Ammon's horn (tissue), 1 donor: ENCODE measurements around the gene CNTN4.

Experiments
- DNase-seq: peaks from one replicate; pipeline ENCODE4 v3.0.0-alpha.2; 2016; ENCODE audit warnings: low spot score

Gene CNTN4

DNA sequence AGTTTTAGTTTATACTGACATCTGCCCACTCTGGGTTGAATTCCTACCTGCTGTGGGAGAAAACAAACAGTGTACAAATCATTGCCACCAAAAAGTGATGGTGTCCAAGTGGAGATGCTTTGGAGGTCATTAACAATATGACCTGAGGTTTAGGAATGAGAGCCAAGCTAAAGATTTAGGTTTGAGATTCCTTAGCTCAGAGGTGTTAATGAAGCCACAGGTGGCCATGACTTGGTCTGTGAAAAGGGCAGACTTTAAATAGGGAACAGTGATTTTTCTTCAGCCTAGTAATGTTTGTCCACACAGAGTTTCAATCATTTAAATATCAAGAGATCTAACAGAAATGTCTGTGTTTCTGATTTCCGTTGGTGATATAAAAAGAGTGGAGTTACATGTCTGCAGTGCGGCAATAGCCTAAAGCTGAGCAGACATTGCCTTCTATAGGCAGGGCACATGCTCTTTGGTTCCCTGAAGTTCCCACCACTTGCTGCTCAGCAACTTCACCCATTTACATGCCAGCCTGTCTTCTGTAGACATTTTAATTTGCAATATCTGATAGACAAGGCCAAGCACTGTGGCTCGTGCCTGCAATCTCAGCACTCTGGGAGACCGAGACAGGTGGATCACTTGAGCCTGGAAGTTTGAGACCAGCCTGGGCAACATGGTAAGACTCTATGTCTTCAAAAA, 588.3 kb downstream of the CNTN4 start:
- no peak for DNase-seq

DNA sequence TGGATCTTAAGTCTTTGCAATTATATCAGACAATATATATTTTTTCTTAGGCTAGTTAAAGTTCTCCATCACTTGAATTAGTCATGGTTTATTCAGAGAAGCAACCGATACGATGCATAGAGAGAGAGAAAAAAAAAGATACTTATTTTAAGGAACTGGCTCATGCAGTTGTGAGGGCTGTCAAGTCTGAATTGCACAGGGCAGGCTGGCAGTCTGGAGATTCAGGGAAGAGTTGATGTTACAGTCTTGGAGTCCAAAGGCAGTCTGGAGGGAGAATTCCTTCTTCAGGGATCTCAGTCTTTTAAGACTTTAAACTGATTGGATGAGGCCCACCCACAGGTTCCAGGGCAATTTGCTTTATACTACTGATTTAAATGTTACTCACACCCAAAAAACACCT, 598.9 kb downstream of the CNTN4 start:
- no peak for DNase-seq

GRCh38 chr3:2701471-2701870, 602.8 kb downstream of the CNTN4 start:
- no peak for DNase-seq

- no peak for DNase-seq
Observed at GRCh38 chr3:2706144-2706835, 607.6 kb downstream of the CNTN4 start.

GRCh38 chr3:2706836-2707210, 608.2 kb downstream of the CNTN4 start:
- DNase-seq: no peak

- no peak for DNase-seq
Observed at GRCh38 chr3:2711081-2711480, 612.4 kb downstream of the CNTN4 start.

- DNase-seq: no peak
Observed at GRCh38 chr3:2713923-2714322, 615.3 kb downstream of the CNTN4 start.

DNA sequence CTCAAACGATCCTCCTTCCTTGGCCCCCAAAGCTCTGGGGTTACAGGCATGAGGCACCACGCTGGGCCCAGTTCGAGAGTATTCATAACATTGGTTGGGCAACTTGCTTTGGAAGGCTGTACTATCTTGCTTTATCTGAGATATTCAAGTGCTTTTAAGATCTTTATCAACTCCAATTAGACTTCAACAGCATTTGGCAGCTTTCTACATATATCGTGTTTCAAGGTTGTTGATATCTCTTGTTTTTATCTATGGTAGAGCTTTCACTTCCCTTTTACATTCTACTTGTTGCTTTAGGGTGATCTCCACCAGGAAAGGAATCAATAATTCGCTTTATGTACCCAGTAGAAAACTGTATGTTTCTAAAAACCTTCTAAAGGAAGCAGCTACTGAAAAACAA, 616.2 kb downstream of the CNTN4 start:
- DNase-seq: no peak

- no peak for DNase-seq
Observed at GRCh38 chr3:2727101-2727500, 628.4 kb downstream of the CNTN4 start.

DNA sequence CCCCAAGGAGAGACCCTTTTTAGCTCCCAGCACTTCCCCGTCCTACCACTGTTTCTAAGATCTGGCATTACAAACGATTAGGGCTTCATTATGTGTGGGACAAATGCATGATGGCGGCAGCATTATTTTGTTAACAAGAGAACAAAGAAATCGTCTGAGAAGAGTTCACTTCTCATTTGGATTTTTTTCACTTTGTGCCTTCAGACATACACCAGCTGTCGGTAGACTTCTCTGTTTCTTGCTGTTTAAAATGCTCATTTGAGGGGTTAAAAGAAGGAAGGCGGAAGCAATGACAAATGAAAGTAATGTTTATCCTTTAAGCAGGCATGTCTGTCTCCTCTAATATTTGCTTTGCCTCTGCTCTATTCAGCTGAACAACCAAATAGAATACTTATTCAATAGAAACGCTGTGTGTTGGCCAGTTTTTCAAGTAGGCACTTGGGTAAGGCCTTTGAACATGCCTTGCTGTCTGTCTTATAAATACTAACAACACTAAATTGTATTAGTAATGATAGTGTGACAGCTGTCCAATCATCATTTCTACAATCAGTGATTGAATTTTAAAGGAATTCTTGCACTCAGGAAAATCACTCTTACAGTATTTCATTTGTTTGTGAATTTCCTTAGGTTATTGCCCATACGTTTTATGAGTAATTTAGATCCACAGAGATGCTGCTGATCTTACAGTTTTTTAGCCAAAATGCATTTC, 629.1 kb downstream of the CNTN4 start:
- DNase-seq: no peak

GRCh38 chr3:2731843-2732242, 633.2 kb downstream of the CNTN4 start:
- no peak for DNase-seq

DNA sequence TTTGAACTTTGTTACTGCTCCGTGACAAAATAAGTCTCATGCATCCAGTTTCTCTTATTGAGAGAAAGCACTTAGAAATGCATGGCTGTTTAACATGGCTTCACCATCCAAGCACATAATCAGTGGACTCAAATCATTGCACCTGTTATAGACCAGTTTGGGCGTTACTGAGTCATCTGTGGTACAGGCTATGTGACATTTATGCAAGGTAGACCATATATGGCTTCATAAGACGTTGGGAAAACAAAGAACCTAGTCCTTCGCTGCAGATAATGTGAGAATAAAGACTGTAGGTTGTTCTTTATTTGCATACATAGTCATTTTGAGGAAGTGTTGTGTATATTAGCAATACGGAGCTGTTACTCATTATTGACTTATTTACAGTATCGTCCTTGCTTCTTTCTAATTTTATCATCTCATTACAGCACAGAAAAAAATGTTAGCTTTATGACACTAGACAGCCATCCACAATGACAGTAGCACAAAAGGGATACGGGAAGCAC, 636.8 kb downstream of the CNTN4 start:
- DNase-seq: no peak

DNA sequence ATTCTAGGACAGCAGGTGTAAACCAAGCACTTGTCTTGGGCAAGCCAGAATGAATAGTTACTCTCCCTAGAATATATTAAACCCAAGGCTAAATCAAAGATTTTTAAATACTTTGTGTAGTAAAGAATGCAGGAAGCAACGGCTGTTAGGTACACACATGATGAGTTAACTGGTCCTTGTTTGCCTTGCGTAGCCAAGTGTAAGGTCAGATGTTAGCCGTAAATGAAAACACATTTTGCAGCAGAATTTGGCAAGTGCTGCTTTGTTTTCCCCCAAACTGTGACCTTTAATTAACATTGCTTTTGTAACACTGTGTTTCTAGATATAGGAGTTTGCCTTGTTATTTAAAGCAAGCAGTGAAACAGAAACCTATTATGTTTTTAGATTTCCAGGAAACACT, 642.9 kb downstream of the CNTN4 start:
- no peak for DNase-seq

DNA sequence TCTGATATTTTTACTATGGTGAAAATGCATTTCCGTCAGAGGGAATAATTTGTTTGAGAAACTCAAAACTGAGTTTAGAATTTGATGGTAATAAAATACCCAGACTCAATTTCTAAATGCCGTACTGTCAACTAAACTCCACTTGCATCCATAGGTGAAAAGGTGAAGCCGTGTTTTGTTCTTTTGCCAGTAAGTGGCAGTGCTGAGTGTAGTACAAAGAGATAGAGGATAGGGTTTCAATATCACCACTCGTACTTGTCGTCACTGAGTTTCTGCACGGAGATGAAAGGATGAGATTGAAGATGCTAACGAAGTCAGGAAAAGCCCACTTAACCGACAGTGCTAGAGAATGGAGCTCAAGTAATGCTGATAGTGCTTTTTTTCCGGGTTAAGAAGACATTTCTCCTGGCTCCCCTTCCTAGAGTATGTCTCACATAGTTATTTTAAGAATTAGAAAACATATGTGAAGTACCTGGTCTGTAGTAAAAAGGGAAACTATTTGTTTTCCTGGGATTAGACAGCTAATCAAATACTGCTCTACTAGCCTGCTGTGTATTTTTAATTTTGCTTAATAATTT, 666.4 kb downstream of the CNTN4 start:
- no peak for DNase-seq

DNA sequence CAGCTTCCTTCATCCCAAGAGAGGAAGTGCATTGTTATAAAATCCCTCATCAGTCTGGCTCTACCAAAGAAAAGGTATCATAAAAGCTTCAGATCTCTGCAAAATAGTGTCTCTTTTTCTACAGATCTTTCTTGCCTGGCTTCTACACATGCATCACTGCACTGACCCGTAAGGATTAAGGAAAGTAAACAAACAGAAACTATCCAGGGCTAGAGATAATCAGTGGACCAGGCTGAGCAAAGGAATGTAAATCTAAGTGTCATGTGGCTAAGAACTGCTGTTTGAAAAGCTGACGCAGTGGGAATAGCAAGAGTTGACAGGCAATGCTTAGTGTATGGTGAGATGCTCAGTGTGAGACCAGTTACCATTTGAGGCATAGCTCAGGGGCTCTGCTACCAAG, 671.8 kb downstream of the CNTN4 start:
- no peak for DNase-seq

DNA sequence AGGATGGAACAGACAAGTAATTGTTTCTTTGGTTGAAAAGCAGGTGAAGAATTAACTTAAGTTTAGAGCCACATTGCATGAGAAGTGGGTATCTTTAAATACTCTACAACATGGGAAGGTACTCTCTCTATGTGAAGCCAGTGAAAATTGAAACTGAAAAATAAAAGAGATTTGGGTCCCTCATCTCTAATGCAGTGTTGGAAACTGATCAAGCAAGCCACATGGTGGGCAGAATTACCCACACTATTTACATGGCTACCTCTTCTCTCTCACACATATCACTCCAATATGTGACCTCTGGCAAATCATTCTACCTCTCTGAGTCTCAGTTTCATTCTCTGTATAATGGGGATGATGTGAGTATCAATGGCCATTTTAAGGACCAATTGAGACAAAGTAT, 672.5 kb downstream of the CNTN4 start:
- no peak for DNase-seq

GRCh38 chr3:2771741-2772140, 673.1 kb downstream of the CNTN4 start:
- no peak for DNase-seq

DNA sequence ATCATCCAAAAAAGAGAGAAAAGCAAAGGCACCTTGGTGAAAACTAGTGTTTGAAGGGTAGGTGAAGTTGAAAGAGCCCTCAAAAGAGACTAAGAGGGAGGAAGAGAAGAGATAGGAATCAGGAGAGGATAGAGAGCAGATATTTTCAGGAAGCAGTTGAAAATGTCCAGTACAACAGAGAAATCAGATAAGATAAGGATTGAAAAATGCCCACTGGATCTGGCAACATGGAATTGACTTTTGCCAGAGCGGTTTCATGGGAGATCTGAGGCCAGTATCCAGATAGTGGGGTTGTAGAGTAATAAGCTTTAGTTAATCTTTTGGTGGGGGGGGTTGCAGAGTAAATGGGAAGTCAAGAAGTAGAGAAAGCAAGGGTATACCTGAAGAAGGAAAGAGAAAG, 674.1 kb downstream of the CNTN4 start:
- DNase-seq: no peak

DNA sequence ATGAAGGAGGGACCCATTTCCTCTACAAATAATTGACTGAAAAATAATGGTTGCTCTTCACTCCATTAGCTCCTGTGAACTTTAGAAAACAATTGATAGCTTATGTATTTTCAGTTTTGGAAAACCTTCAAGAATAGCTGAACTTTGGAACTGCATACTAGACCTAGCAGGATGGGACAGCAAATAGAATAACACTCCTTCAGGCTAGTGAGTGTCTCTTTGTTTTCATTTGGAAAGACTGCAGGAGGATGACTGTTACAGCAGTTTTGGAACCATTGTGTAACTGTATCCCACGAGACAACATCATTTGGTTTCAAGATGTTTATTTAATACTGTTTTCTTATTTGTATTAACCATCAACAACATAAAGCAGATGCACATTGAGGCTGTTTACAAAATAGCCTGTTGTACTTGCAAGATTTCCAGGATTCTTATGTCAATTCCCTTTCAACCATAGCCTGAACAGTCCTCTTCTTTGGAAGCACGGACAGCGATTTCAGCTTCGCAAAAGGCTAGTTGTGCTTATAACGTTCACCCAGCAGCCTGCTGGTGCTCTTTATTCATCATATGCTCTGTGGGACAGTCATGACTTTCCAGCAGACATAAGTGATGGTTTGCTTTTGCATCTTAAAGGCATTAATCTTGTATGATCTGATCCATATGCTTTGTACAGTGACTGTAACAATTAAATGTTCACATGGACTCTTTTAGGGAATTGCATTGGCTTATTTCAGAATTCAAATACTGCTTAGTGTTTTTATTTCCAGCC, 676.0 kb downstream of the CNTN4 start:
- no peak for DNase-seq

- DNase-seq: no peak
Observed at GRCh38 chr3:2783261-2783660, 684.6 kb downstream of the CNTN4 start.

DNA sequence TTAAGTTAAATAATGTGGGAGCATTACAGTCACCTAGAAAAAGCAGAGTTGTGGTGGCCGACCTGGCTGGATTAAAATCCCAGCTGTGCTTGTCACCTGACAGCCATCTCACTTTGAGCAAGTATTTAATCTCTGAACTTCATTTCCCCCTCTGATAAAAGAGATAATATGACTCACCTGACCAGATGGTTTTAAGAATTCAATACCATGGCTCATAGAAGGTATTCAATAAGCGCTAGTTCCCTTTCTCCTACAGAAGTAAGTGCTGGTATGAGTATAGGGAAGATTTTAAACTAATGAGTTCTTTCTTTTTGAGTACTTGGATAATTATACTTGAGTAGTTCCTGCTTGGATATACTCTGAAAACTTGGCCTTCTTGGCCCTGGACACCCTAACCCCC, 686.0 kb downstream of the CNTN4 start:
- no peak for DNase-seq

- DNase-seq: no peak
Observed at GRCh38 chr3:2790266-2790815, 691.7 kb downstream of the CNTN4 start.
